ENCODE results near the gene ATG5. TPM values are rescaled to one million over a fixed set of nuclear protein-coding genes. Genes with fewer than 3 reads are reported as not detected.

The ATG5 gene
- total and polyA plus RNA-seq, 2 donors from 2014 or later: 26.5 to 31.6 TPM

DNA sequence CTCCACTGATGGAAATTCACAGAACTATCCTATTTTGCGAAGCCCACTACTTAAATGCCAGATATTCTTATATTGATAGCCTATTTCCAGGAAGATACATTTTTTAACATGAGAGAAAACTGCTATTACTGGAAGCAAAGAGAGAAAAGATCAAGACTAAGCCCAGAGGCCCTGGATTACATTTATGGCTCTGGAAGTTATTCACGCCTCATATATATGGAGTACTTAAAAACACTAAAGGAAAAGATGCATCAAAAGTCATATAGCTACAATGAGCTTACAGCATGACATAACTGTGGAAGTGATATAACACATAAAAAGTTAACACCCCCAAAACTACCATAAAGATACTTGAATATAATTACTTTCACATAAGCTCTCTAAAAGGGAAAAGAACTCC, 19.8 kb downstream of the ATG5 start:
- intact Hi-C loops (cut with DNase I): no loop called here
- no peak for FAIRE-seq

DNA sequence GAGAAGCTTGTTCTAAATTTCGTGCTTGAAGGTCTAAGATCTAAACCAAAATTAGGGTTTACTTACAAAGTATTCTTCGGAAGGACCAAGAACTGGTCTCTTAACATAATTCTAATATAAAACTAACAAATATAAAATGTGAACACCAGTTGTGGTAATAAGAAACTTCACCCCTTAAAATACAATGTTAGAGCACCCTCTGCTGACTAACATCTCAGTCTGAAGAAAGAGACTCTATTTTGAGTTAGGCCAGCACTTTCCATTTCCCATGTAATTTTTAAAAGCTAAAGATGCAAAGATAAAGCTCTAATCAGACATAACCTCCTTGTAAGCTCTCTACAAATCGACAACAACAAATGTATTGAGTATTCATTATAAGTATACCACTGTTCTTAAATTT, 24.6 kb downstream of the ATG5 start:
- peak in 2 of 5 donors; percentile 35 to 46 for DNase-seq
- Histone ChIP-seq H3K27me3 (ENCODE audit: control insufficient read depth, insufficient read depth, low read length) (no peaks in the 10 kb centered on the region), H3K4me3 (ENCODE audit: low read length in 3 of 3) (no peak overlapping the region), H3K4me1 (ENCODE audit: control insufficient read depth in 2 of 3, insufficient read depth in 2 of 3, low read depth in 1 of 3, low read length in 3 of 3) (no peaks in the 10 kb centered on the region), H3K9ac (ENCODE audit: low read length in 3 of 3) (no peak overlapping the region), H3K27ac (ENCODE audit: low read depth in 2 of 2, low read length in 2 of 2) (no peak overlapping the region), H3K36me3 (ENCODE audit: control insufficient read depth in 2 of 3, insufficient read depth in 3 of 3, low read length in 3 of 3) (no peaks in the 10 kb centered on the region), H3K9me3 (ENCODE audit: control insufficient read depth in 2 of 3, insufficient read depth in 1 of 3, low read length in 3 of 3) (no peaks in the 10 kb centered on the region)
- peak; percentile 64 for FAIRE-seq
- TF ChIP-seq, protein P1, sequence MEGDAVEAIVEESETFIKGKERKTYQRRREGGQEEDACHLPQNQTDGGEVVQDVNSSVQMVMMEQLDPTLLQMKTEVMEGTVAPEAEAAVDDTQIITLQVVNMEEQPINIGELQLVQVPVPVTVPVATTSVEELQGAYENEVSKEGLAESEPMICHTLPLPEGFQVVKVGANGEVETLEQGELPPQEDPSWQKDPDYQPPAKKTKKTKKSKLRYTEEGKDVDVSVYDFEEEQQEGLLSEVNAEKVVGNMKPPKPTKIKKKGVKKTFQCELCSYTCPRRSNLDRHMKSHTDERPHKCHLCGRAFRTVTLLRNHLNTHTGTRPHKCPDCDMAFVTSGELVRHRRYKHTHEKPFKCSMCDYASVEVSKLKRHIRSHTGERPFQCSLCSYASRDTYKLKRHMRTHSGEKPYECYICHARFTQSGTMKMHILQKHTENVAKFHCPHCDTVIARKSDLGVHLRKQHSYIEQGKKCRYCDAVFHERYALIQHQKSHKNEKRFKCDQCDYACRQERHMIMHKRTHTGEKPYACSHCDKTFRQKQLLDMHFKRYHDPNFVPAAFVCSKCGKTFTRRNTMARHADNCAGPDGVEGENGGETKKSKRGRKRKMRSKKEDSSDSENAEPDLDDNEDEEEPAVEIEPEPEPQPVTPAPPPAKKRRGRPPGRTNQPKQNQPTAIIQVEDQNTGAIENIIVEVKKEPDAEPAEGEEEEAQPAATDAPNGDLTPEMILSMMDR (IDR thresholded peaks at IDR 0.05; ENCODE audit: borderline replicate concordance, extremely low read depth, insufficient read depth): peak; percentile 41
- intact Hi-C loops (cut with DNase I): no loop called here

More for the DNA sequence above, 19.8 kb downstream of the ATG5 start:
- Histone ChIP-seq H3K4me1 (ENCODE audit: control insufficient read depth in 2 of 3, insufficient read depth in 2 of 3, low read depth in 1 of 3, low read length in 3 of 3) (no peaks in the 10 kb centered on the region), H3K9ac (ENCODE audit: low read length in 3 of 3) (no peak overlapping the region), H3K9me3 (ENCODE audit: control insufficient read depth in 2 of 3, insufficient read depth in 1 of 3, low read length in 3 of 3) (no peaks in the 10 kb centered on the region), H3K36me3 (ENCODE audit: control insufficient read depth in 2 of 3, insufficient read depth in 3 of 3, low read length in 3 of 3) (no peaks in the 10 kb centered on the region), H3K4me3 (ENCODE audit: low read length in 3 of 3) (no peak overlapping the region), H3K27me3 (ENCODE audit: control insufficient read depth, insufficient read depth, low read length) (no peaks in the 10 kb centered on the region), H3K27ac (ENCODE audit: low read depth in 2 of 2, low read length in 2 of 2) (no peak overlapping the region)
- DNase-seq: no peak
- TF ChIP-seq, protein P1 (IDR thresholded peaks at IDR 0.05; ENCODE audit: borderline replicate concordance, extremely low read depth, insufficient read depth): no peak

DNA sequence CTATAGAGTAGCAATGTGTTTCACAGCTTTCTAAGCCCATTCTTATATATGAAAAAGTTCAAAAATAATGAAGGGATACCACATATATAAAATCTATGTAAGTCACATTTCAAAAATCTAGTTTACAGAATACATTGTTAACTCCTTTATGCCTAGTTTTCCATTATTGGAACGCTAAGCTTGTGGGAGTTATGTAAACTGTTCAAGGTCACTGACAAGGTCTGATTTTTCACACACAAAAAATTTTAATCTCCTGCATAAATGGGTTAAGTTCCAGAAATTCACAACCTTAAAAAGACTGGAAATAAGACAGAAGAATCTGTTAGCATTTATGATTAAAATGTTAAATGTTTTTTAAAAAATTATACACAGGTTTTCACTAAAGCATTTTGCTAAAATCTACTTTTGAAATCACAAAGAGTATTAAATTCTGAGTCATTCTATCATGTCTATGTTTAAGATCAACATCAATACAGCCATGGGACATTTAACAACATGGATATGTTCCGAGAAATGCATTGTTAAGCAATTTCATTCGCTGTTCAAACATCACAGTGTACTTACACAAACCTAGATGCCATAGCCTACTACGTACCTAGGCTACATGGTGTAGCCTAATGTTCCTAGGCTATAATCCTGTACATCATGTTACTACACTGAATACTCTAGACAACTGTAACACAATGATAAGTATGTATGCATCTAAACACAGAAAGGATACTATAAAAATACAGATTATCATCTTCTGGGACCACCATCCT, 25.4 kb downstream of the ATG5 start:
- DNase-seq (no peak), FAIRE-seq (no peak)
- no peak overlapping the region for H3K4me3 ChIP-seq (ENCODE audit: low read length in 3 of 3)
- no peak overlapping the region for H3K9ac ChIP-seq (ENCODE audit: low read length in 3 of 3)
- intact Hi-C loops (cut with DNase I): no loop called here
- no peaks in the 10 kb centered on the region for H3K9me3 ChIP-seq (ENCODE audit: control insufficient read depth in 2 of 3, insufficient read depth in 1 of 3, low read length in 3 of 3)
- no peaks in the 10 kb centered on the region for H3K4me1 ChIP-seq (ENCODE audit: control insufficient read depth in 2 of 3, insufficient read depth in 2 of 3, low read depth in 1 of 3, low read length in 3 of 3)
- H3K36me3 ChIP-seq (ENCODE audit: control insufficient read depth in 2 of 3, insufficient read depth in 3 of 3, low read length in 3 of 3): no peaks in the 10 kb centered on the region
- TF ChIP-seq, protein P1 (IDR thresholded peaks at IDR 0.05; ENCODE audit: borderline replicate concordance, extremely low read depth, insufficient read depth): no peak
- no peaks in the 10 kb centered on the region for H3K27me3 ChIP-seq (ENCODE audit: control insufficient read depth, insufficient read depth, low read length)
- H3K27ac ChIP-seq (ENCODE audit: low read depth in 2 of 2, low read length in 2 of 2): no peak overlapping the region

Data from kidney (tissue), 14 donors.